Endothelial cell of umbilical vein (primary cell): ENCODE measurements around the gene P3H1. TPM values are rescaled to one million over a fixed set of nuclear protein-coding genes. Genes with fewer than 3 reads are reported as not detected.

ENCODE experiments used
- BruUV-seq: library from RNA; stranded (reverse); fragments of 400-500 nt; replicated peaks from 2 replicates; lab custom pipeline; 2021; lab: Mats Ljungman, UMichigan
- CTCF ChIA-PET: fragments of 300-600, 350-600 bp; sonication (Branson Sonifier 250); formaldehyde crosslinking; loops from one replicate; lab custom pipeline; 2021; ENCODE audit warnings: antibody characterized with exemption, inconsistent platforms; lab: Charles Lee
- POLR2A ChIA-PET: fragments of 300-600, 350-600 bp; sonication (Branson Sonifier 250); formaldehyde crosslinking; loops from one replicate; lab custom pipeline; 2021; ENCODE audit warnings: antibody characterized with exemption, inconsistent platforms; lab: Charles Lee
- DNase-seq: peaks from one replicate; pipeline ENCODE4 v3.0.0-alpha.2; 2011; ENCODE audit warnings: low read depth, low spot score
- FAIRE-seq: peaks from 2 replicates; lab custom pipeline; 2011; peaks lifted over from hg19 to GRCh38; lab: Jason Lieb, UNC
- H2AFZ ChIP-seq: 2 replicates; pipeline ENCODE4 v1.6.0; 2012; ENCODE audit warnings: low read depth, low read length, control low read depth, inconsistent platforms
- H3K27ac ChIP-seq: 2 replicates; pipeline ENCODE4 v1.5.1; 2011; ENCODE audit warnings: low read depth, mild to moderate bottlenecking, control low read depth, low read length, moderate library complexity; ENCODE audit not compliant: insufficient read depth
- H3K27me3 ChIP-seq, 2 experiments: 2 replicates each; pipeline versions ENCODE4 v1.6.0 to v1.6.1; 2011; ENCODE audit warnings: low read length in 2 of 2, mixed read lengths in 1 of 2; ENCODE audit not compliant: control insufficient read depth in 2 of 2, insufficient read depth in 2 of 2
- H3K36me3 ChIP-seq, 2 experiments: 2 replicates in 1 of 2; 3 replicates in 1 of 2; pipeline ENCODE4 v1.5.1; 2011; ENCODE audit warnings: low read length in 2 of 2, mild to moderate bottlenecking in 1 of 2, moderate library complexity in 1 of 2; ENCODE audit not compliant: control insufficient read depth in 2 of 2, insufficient read depth in 2 of 2; ENCODE audit errors: extremely low read depth in 1 of 2
- H3K4me1 ChIP-seq: 3 replicates; pipeline ENCODE4 v1.5.1; 2011; ENCODE audit warnings: mild to moderate bottlenecking, low read length; ENCODE audit not compliant: control insufficient read depth, insufficient read depth; ENCODE audit errors: extremely low read depth
- H3K4me2 ChIP-seq: 2 replicates; pipeline ENCODE4 v1.6.1; 2011; ENCODE audit warnings: low read length, control low read depth, mixed read lengths; ENCODE audit not compliant: insufficient read depth
- H3K4me3 ChIP-seq, 3 experiments: fragments of 200-600 bp in 1 of 3; sonication (generic), shearing (Covaris generic) in 1 of 3; replicated peaks in 1 of 3; 2 replicates each; pipeline ENCODE4 v1.5.1; 2011 to 2016; ENCODE audit warnings: control low read depth in 3 of 3, low read length in 3 of 3, mild to moderate bottlenecking in 2 of 3, inconsistent platforms in 1 of 3, low read depth in 1 of 3, moderate library complexity in 1 of 3; ENCODE audit not compliant: insufficient read depth in 1 of 3
- H3K79me2 ChIP-seq: 2 replicates; pipeline ENCODE4 v1.6.0; 2012; ENCODE audit warnings: low read length, inconsistent platforms; ENCODE audit not compliant: control insufficient read depth, insufficient read depth
- H3K9ac ChIP-seq: replicated peaks from 2 replicates; pipeline ENCODE3; 2011; ENCODE audit warnings: low read length, control low read depth; ENCODE audit not compliant: insufficient read depth; ENCODE audit errors: extremely low read depth
- H3K9me1 ChIP-seq: replicated peaks from 3 replicates; pipeline ENCODE4 v1.6.0; 2011; ENCODE audit warnings: mild to moderate bottlenecking, low read length; ENCODE audit not compliant: control insufficient read depth, insufficient read depth; ENCODE audit errors: extremely low read depth
- H3K9me3 ChIP-seq: replicated peaks from 2 replicates; pipeline ENCODE4 v1.5.1; 2012; ENCODE audit warnings: low read length, inconsistent platforms; ENCODE audit not compliant: control insufficient read depth, insufficient read depth
- H4K20me1 ChIP-seq: replicated peaks from 2 replicates; pipeline ENCODE3; 2011; ENCODE audit warnings: mild to moderate bottlenecking, low read length; ENCODE audit not compliant: control insufficient read depth, insufficient read depth; ENCODE audit errors: extremely low read depth
- EZH2 ChIP-seq: IDR thresholded peaks from 2 replicates; pipeline ENCODE4 v1.6.1; 2012; ENCODE audit warnings: borderline replicate concordance, low read depth, mild to moderate bottlenecking, moderate library complexity, low read length, inconsistent platforms; ENCODE audit not compliant: severe bottlenecking
- FOS ChIP-seq: IDR thresholded peaks from 2 replicates; pipeline ENCODE4 v1.6.1; 2011; ENCODE audit warnings: mild to moderate bottlenecking, low read length, moderate library complexity, borderline replicate concordance; ENCODE audit not compliant: insufficient read depth
- GATA2 ChIP-seq: IDR thresholded peaks from 2 replicates; pipeline ENCODE4 v1.7.0; 2011; ENCODE audit warnings: low read depth, mild to moderate bottlenecking, moderate library complexity, mixed read lengths, low read length; ENCODE audit not compliant: insufficient read length, insufficient read depth
- JUN ChIP-seq: IDR thresholded peaks from 2 replicates; pipeline ENCODE4 v1.6.1; 2011; ENCODE audit warnings: borderline replicate concordance, low read depth; ENCODE audit not compliant: insufficient read length, insufficient read depth
- MAX ChIP-seq: IDR thresholded peaks from 2 replicates; pipeline ENCODE4 v1.6.1; 2011; ENCODE audit not compliant: insufficient read depth, insufficient read length
- MYC ChIP-seq: IDR thresholded peaks from one replicate; pipeline ENCODE4 v1.6.1; 2011; ENCODE audit warnings: mild to moderate bottlenecking, low read depth, low read length
- POLR2A ChIP-seq: IDR thresholded peaks from 2 replicates; pipeline ENCODE4 v1.6.1; 2012; ENCODE audit warnings: low read depth, mild to moderate bottlenecking, control low read depth, low read length
- POLR2AphosphoS5 ChIP-seq: IDR thresholded peaks from 2 replicates; pipeline ENCODE4 v1.6.1; 2012; ENCODE audit warnings: low read depth, mild to moderate bottlenecking, control low read depth, low read length, moderate library complexity; ENCODE audit not compliant: insufficient read depth
- dilution Hi-C: fragments of 300-500 bp; cut with MboI; formaldehyde crosslinking; loops from one replicate; pipeline ENCODE4 v1.15.0; 2019; ENCODE audit warnings: low sequenced_read_pairs; ENCODE audit not compliant: extremely low pct_ligation_motif_present
- intact Hi-C: fragments of 100-400 bp; cut with micrococcal nuclease; formaldehyde crosslinking; loops from one replicate; pipeline ENCODE4 v1.10.0; 2022
- polyA plus RNA-seq, 4 experiments: library from polyadenylated mRNA; depleted of rRNA in 3 of 4; stranded (reverse) in 3 of 4; unstranded in 1 of 4; fragments of >200 nt; gene quantifications; 2 replicates each; pipeline versions ENCODE4 v1.2.1 to v1.2.3, GENCODE V29; 2011 to 2012; ENCODE audit warnings: missing spikeins in 1 of 4
- total RNA-seq: library from RNA; stranded (reverse); gene quantifications from 2 replicates; pipeline ENCODE4 v1.2.3, GENCODE V29; 2021
- TF ChIP-seq, protein P1 (sequence below), 2 donors: IDR thresholded peaks; 1 replicate in 1 of 2; 2 replicates in 1 of 2; pipeline ENCODE4 v1.5.1; 2011; ENCODE audit warnings: low read length in 2 of 2, mild to moderate bottlenecking in 2 of 2, moderate library complexity in 2 of 2, control low read depth in 1 of 2, inconsistent platforms in 1 of 2, low read depth in 1 of 2; ENCODE audit not compliant: insufficient read depth in 1 of 2; ENCODE audit errors: extremely low read depth in 1 of 2

Gene P3H1
- total and polyA plus RNA-seq, 2 donors (not counting 3 experiments of a cell fraction or from before 2014, with no cell fraction given) = 136 to 194 TPM

- intact Hi-C loops = no loop called here
- no peaks in the 10 kb centered on the region for H4K20me1 ChIP-seq
Measured at GRCh38 chr1:42759114-42759513, 7.7 kb downstream of the P3H1 start.

More at GRCh38 chr1:42759114-42759513, 7.7 kb downstream of the P3H1 start:
- Histone ChIP-seq H3K27ac (no peak overlapping the region), H3K4me2 (no peak overlapping the region), H2AFZ (no peak overlapping the region), H3K36me3 (peaks cover 18 to 49% of the 10 kb centered on the region in 2 experiments), H3K4me3 (no peak overlapping the region), H3K79me2 (peaks cover 17% of the 10 kb centered on the region), H3K9me1 (no peaks in the 10 kb centered on the region), H3K4me1 (no peaks in the 10 kb centered on the region), H3K27me3 (no peaks in the 10 kb centered on the region), H3K9ac (no peak overlapping the region), H3K9me3 (no peaks in the 10 kb centered on the region)
- FAIRE-seq (no peak), DNase-seq (no peak)
- ChIA-PET POLR2A (no interaction called here), CTCF (interaction anchor here (1.2 to 4.4 kb wide), 3 partner anchors 7 to 315 kb away, joined by 5 to 43 read pairs (median 8); partner anchors contain the start of genes C1orf50 and P3H1)
- TF ChIP-seq POLR2A (no peak), MAX (no peak), EZH2 (no peak), POLR2AphosphoS5 (no peak), JUN (no peak), FOS (no peak), GATA2 (no peak), MYC (no peak)
- TF ChIP-seq, protein P1, sequence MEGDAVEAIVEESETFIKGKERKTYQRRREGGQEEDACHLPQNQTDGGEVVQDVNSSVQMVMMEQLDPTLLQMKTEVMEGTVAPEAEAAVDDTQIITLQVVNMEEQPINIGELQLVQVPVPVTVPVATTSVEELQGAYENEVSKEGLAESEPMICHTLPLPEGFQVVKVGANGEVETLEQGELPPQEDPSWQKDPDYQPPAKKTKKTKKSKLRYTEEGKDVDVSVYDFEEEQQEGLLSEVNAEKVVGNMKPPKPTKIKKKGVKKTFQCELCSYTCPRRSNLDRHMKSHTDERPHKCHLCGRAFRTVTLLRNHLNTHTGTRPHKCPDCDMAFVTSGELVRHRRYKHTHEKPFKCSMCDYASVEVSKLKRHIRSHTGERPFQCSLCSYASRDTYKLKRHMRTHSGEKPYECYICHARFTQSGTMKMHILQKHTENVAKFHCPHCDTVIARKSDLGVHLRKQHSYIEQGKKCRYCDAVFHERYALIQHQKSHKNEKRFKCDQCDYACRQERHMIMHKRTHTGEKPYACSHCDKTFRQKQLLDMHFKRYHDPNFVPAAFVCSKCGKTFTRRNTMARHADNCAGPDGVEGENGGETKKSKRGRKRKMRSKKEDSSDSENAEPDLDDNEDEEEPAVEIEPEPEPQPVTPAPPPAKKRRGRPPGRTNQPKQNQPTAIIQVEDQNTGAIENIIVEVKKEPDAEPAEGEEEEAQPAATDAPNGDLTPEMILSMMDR (IDR thresholded peaks at IDR 0.05; ENCODE audit: extremely low read depth in 1 of 2, insufficient read depth in 1 of 2, low read depth in 1 of 2, low read length in 2 of 2) = no peak
- dilution Hi-C loops = no loop called here
- no TSS peak for BruUV-seq
